Fibroblast of lung (primary cell): ENCODE results near the gene RALA.

Experiments
- CTCF ChIP-seq, 2 donors: IDR thresholded peaks in 1 of 2; conservative IDR thresholded peaks in 1 of 2; 1 replicate in 1 of 2; 2 replicates in 1 of 2; pipeline ENCODE4 v1.5.1; 2011 to 2012; ENCODE audit warnings: low read length in 2 of 2, control low read depth in 1 of 2, inconsistent platforms in 1 of 2, low read depth in 1 of 2, mild to moderate bottlenecking in 1 of 2
- EZH2 ChIP-seq: IDR thresholded peaks from 2 replicates; pipeline ENCODE4 v1.5.1; 2012; ENCODE audit warnings: low read length, control low read depth, mild to moderate bottlenecking; ENCODE audit errors: missing control alignments

DNA sequence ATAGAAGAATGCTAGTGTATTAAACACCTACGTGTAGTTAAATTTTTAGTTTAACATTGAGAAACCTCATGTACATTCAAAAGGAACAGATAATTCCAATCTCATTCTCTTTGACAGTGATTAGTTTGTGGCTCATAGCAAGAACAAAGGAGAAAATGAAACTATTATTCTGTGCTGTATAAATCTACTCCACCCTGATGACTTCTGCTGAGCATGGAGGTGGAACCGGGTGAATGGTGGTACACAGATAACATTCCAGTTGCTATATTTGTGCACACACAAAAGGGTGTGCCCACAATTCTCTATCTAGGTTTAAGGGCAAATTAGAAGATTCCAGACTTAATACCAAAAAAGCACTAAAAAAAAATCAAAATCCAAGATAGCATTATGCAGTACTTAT lies 17.0 kb upstream of the RALA start:
- TF ChIP-seq CTCF (conservative IDR thresholded peaks at IDR 0.05 in 1 of 2, IDR thresholded peaks at IDR 0.05 in 1 of 2; ENCODE audit: low read depth in 1 of 2, low read length in 2 of 2) (no peak), EZH2 (no peak)
